GM23338 (cell line): ENCODE data around the gene KLF11.

Source experiments
- CTCF ChIP-seq, 2 experiments: fragments of 200-600 bp in 1 of 2; sonication (generic) in 1 of 2; conservative IDR thresholded peaks; 2 replicates each; pipeline versions ENCODE4 v1.5.1 to v1.6.1; 2016 to 2017; ENCODE audit warnings: antibody characterized with exemption in 2 of 2, low read depth in 2 of 2, mild to moderate bottlenecking in 2 of 2, moderate library complexity in 1 of 2
- EZH2phosphoT487 ChIP-seq: fragments of 200-600 bp; sonication (generic); IDR thresholded peaks from one replicate; pipeline ENCODE4 v1.8.1; 2018; ENCODE audit warnings: antibody characterized with exemption; ENCODE audit not compliant: unreplicated experiment

- TF ChIP-seq CTCF (conservative IDR thresholded peaks at IDR 0.05; ENCODE audit: low read depth in 2 of 2) (no peak), EZH2phosphoT487 (no peak)
These were observed 37.4 kb downstream of the KLF11 start for GRCh38 chr2:10080536-10081304.
